ENCODE results near the gene PARP11.

DNA sequence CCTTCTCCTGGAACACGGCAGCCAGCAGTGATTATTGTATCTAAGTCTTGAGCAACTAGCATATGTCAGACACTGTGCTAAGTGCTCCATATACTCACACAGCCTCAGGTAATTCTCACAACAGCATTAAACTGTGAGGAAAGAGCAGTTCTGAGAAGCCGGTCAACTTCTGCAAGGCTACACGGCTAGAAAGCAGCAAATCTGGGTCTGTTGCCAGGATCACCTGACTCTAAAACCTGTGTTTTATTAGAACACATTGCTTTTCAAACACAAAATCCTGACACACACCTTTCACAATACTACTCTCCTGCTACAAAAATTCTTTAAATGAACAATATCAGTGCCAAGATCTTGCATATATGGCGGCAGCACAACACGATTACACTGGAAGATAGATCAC is 70.5 kb downstream of the PARP11 start:
- TF ChIP-seq CTCF (IDR thresholded peaks at IDR 0.05; ENCODE audit: low read depth, low read length) (no peak), EZH2phosphoT487 (IDR thresholded peaks at IDR 0.05; ENCODE audit: low read depth) (no peak)
